GF-D8 (cell line): ENCODE results near the gene NLRP8.
"Not testable (repeated sequence)": the region's sequence is repeated elsewhere in the genome, so short reads cannot be mapped to it uniquely, and the experiment has no call there.

Source experiments
- DNase-seq: peaks from one replicate; lab custom pipeline; 2025; lab: John Stamatoyannopoulos, UW

NLRP8 gene

DNA sequence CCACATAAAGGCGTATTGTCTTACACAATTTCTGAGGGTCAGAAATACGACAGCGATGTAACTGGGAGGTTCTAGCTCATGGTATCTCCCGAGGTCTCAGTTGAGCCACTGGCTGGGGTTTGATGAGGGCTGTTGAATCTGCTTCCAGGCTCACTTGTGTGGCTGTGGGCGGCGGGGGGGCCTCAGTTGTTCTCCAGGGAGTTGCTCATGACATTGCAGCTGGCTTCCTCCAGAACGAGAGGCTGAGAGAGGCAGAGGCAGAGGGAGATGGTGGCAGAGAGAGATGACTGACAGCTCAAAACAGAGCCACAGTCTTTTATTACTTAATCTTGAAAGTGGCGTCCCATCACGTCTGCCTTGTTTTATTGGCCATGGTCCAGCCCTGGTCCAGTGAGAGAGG is 32.8 kb downstream of the NLRP8 start:
- DNase-seq: no peak

DNA sequence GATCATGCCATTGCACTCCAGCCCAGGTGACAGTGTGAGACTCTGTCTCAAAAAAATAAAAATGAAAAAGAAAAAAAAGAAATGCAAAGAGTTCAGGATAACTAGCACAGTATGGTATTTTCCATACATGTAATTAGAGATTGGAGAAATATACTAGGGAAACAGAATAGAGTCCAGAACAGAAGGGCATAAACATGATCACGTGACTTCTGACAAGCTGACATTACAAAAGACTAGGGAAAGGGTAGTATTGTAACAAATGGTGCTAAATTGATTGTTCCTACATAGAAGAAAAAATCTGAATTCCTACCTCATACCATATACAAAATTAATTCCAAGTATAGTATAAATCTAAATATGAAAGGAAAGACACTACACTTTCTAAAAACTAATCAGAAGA is 37.6 kb downstream of the NLRP8 start:
- DNase-seq: no peak

GRCh38 chr19:55986487-55986886 is 38.9 kb downstream of the NLRP8 start, which contains the start of gene NLRP5:
NLRP5 (plus strand) TSS chr19:55986775.
- DNase-seq: no peak

- no peak for DNase-seq
Observed at GRCh38 chr19:55990831-55991230, 43.2 kb downstream of the NLRP8 start.

DNA sequence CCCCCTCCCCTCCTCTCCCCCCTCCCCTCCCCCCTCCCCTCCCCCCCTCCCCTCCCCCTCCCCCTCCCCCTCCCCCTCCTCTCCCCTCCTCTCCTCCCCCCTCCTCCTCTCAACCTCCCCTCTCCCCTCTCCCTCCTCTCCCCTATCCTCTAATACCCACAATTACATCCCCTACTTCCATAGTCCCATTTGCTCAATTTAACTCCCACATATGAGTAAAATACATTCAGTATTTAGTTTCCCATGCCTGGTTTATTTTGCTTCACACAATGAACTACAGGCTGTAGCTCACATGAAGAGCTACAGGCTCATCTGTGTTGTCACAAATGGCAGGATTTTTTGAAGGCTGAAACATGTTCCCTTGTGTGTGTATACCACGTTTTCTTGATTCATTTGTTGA is 45.9 kb downstream of the NLRP8 start:
- no peak for DNase-seq

- DNase-seq: no peak
Observed at GRCh38 chr19:56014765-56015164, 67.1 kb downstream of the NLRP8 start.

DNA sequence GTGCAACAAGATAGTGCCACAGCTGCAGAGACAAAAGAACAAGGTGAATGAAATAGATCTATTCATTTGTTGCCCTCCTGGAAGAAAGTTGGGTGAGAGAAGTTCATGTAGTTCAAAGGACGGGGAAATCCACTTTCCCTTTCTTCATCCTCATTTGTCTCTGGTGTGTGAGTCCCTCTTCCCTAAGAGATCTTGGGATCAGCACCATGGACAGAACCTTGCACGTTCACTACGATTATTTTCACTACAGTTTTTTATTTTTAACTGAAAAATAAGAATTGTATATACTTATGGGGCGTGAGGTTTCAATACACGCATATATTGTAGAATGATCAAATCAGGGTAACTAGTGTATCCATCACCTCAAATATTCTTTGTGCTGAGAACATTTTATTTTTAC is 68.1 kb downstream of the NLRP8 start:
- DNase-seq: no peak

GRCh38 chr19:56019325-56019724 is 71.7 kb downstream of the NLRP8 start:
- DNase-seq: not testable (repeated sequence)

GRCh38 chr19:56020355-56020975 is 72.8 kb downstream of the NLRP8 start:
- not testable (repeated sequence) for DNase-seq

GRCh38 chr19:56026769-56027168 is 79.1 kb downstream of the NLRP8 start:
- no peak for DNase-seq
